GM12892 (cell line): ENCODE data around the gene MYH9.

Source experiments
- POLR2A ChIP-seq: IDR thresholded peaks from 2 replicates; pipeline ENCODE4 v1.6.1; 2011; ENCODE audit warnings: low read depth, low read length, control low read depth
- POLR2AphosphoS5 ChIP-seq: IDR thresholded peaks from 2 replicates; pipeline ENCODE4 v1.6.1; 2011; ENCODE audit warnings: low read depth, low read length, control low read depth
- TAF1 ChIP-seq: IDR thresholded peaks from 2 replicates; pipeline ENCODE4 v1.6.1; 2011; ENCODE audit warnings: low read depth, mild to moderate bottlenecking, control low read depth, low read length, borderline replicate concordance

GRCh38 chr22:36252754-36253522, 134.8 kb downstream of the MYH9 start, which contains the start of gene APOL1:
- TF ChIP-seq POLR2A (no peak), POLR2AphosphoS5 (no peak), TAF1 (no peak)
